Osteocyte (in vitro differentiated cells): ENCODE data around the gene NLRP1. TPM values are rescaled to one million over a fixed set of nuclear protein-coding genes. Genes with fewer than 3 reads are reported as not detected.

Source experiments
- DNase-seq: peaks from one replicate; pipeline ENCODE4 v3.0.0; 2021; ENCODE audit warnings: mixed read lengths; ENCODE audit not compliant: unreplicated experiment; ENCODE audit errors: extremely low spot score
- H3K27ac Mint-ChIP-seq: one replicate; pipeline ENCODE4 v1.8.0; 2021; ENCODE audit warnings: mild to moderate bottlenecking, mixed read lengths; ENCODE audit not compliant: unreplicated experiment
- H3K27me3 Mint-ChIP-seq: one replicate; pipeline ENCODE4 v1.8.0; 2021; ENCODE audit warnings: mixed read lengths; ENCODE audit not compliant: unreplicated experiment
- H3K36me3 Mint-ChIP-seq: one replicate; pipeline ENCODE4 v1.8.0; 2021; ENCODE audit warnings: mixed read lengths; ENCODE audit not compliant: unreplicated experiment
- H3K4me1 Mint-ChIP-seq: one replicate; pipeline ENCODE4 v1.8.0; 2021; ENCODE audit warnings: mixed read lengths; ENCODE audit not compliant: unreplicated experiment
- H3K4me3 Mint-ChIP-seq: one replicate; pipeline ENCODE4 v1.8.0; 2021; ENCODE audit warnings: mild to moderate bottlenecking, moderate library complexity, mixed read lengths; ENCODE audit not compliant: unreplicated experiment
- H3K9me3 Mint-ChIP-seq: one replicate; pipeline ENCODE4 v1.8.0; 2021; ENCODE audit warnings: mixed read lengths; ENCODE audit not compliant: unreplicated experiment
- CTCF ChIP-seq: fragments of 200-600 bp; sonication (generic); IDR thresholded peaks from 2 replicates; pipeline ENCODE4 v1.5.0; 2021; ENCODE audit warnings: antibody characterized with exemption, mild to moderate bottlenecking, moderate library complexity
- total RNA-seq: library from RNA; stranded (reverse); gene quantifications from 2 replicates; pipeline ENCODE4 v1.2.1, GENCODE V29; 2021

The NLRP1 gene
- total RNA-seq, 1 donor from 2014 or later: 27.1 TPM

- no peak overlapping the region for H3K4me3 Mint-ChIP-seq
- peaks cover 62% of the 10 kb centered on the region for H3K36me3 Mint-ChIP-seq
- peaks cover 18% of the 10 kb centered on the region for H3K4me1 Mint-ChIP-seq
- DNase-seq: no peak
- no peak overlapping the region for H3K27ac Mint-ChIP-seq
- no peak for TF ChIP-seq CTCF
- no peaks in the 10 kb centered on the region for H3K27me3 Mint-ChIP-seq
- H3K9me3 Mint-ChIP-seq: no peaks in the 10 kb centered on the region
These were observed 103.3 kb downstream of the NLRP1 start for GRCh38 chr17:5480962-5481361.

GRCh38 chr17:5478992-5479391, 105.3 kb downstream of the NLRP1 start:
- no peak for DNase-seq
- Mint-ChIP-seq H3K9me3 (no peaks in the 10 kb centered on the region), H3K36me3 (peaks cover 68% of the 10 kb centered on the region), H3K27ac (no peak overlapping the region), H3K4me3 (no peak overlapping the region), H3K4me1 (peaks cover 5% of the 10 kb centered on the region), H3K27me3 (no peaks in the 10 kb centered on the region)
- TF ChIP-seq CTCF: no peak

DNA sequence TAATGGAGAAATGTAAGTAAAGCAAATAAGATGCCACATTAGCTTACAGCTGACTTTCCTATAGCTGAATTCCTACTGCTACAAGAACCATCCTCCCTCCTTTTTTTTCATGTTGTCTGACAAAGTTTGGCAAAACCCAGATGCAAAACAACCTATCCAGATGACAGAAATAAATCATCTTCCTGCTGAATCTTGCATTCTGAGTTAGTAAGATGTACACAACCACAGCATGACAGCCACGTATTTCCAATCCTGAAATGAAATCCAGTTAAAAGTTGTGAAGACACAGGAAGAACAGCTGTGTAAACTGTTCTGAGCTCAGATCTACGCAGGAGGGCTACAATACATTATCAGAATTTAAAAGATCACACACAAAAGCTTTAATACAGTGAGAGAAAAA, 110.4 kb downstream of the NLRP1 start:
- no peaks in the 10 kb centered on the region for H3K27me3 Mint-ChIP-seq
- H3K4me3 Mint-ChIP-seq: no peak overlapping the region
- no peaks in the 10 kb centered on the region for H3K4me1 Mint-ChIP-seq
- no peak for TF ChIP-seq CTCF
- DNase-seq: no peak
- no peaks in the 10 kb centered on the region for H3K9me3 Mint-ChIP-seq
- no peak overlapping the region for H3K27ac Mint-ChIP-seq
- peaks cover 35% of the 10 kb centered on the region for H3K36me3 Mint-ChIP-seq

DNA sequence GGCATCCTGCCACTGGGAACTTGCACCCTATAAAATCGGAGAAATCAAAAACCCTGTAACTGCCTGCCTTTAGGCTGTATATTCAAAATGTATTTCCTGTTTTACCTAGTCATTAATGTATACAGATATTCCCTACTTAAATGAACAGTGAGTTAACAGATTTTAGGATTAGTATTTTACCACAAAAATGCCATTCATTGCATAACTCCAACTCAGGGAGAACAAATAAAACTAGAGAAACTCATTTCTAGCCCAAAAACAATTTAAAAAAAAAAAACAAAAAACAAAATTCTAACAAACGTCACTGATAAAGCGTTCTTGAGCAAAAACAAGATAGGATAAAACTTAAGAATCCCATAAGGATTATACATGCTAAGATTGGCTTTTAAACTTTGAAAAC, 111.8 kb downstream of the NLRP1 start:
- H3K4me1 Mint-ChIP-seq: peaks cover 7% of the 10 kb centered on the region
- no peak overlapping the region for H3K27ac Mint-ChIP-seq
- no peaks in the 10 kb centered on the region for H3K9me3 Mint-ChIP-seq
- no peak for TF ChIP-seq CTCF
- H3K4me3 Mint-ChIP-seq: no peak overlapping the region
- no peak for DNase-seq
- H3K36me3 Mint-ChIP-seq: peaks cover 23% of the 10 kb centered on the region
- H3K27me3 Mint-ChIP-seq: no peaks in the 10 kb centered on the region

DNA sequence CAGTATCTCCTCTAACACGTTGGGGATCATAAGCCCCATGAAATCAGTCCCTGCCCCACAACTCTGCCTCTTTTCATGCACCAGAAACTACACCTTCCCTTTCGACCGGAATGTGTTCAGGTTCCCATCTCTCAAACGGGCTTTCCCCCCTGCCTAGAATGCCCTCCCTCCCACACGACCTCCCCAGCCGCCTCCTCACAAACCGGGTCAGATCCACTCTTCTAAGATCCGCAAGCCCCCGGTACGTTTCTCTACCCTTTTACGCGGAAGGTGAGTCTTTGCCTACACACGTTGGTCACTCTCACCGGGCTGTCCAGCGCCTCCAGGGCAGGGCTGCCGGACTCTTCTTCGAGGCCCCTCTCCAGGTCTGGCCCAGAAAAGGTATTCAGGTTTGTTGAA, 116.2 kb downstream of the NLRP1 start:
- Mint-ChIP-seq H3K27ac (peak overlapping the region; percentile 72), H3K4me3 (peak overlapping the region; percentile 84), H3K4me1 (peaks cover 20% of the 10 kb centered on the region), H3K27me3 (no peaks in the 10 kb centered on the region), H3K9me3 (no peaks in the 10 kb centered on the region), H3K36me3 (peaks cover 1% of the 10 kb centered on the region)
- TF ChIP-seq CTCF: no peak
- no peak for DNase-seq
